HEK293 (cell line): ENCODE data around the gene DTWD2.

ENCODE experiments used
- CTCF ChIA-PET: fragments of 350-600 bp; formaldehyde crosslinking; extraction: SDS; loops from one replicate; lab custom pipeline; 2021; ENCODE audit warnings: antibody characterized with exemption; lab: Yijun Ruan, JAX
- POLR2A ChIA-PET: fragments of 300-600 bp; formaldehyde crosslinking; extraction: SDS; loops from one replicate; lab custom pipeline; 2020; ENCODE audit warnings: antibody characterized with exemption, inconsistent platforms; lab: Yijun Ruan, JAX
- H3K27ac ChIP-seq: fragments of 200-500 bp; sonication (Bioruptor generic); 2 replicates; pipeline ENCODE4 v1.5.1; 2014; ENCODE audit warnings: low read depth, low read length, control low read depth, inconsistent platforms; ENCODE audit errors: extremely low read depth
- H3K36me3 ChIP-seq, 2 experiments: fragments of 200-500 bp in 1 of 2; sonication (Bioruptor generic) in 1 of 2; 1 replicate in 1 of 2; 2 replicates in 1 of 2; pipeline ENCODE4 v1.5.1; 2014 to 2017; ENCODE audit warnings: inconsistent platforms in 2 of 2, low read length in 2 of 2; ENCODE audit not compliant: control insufficient read depth in 2 of 2, insufficient read depth in 1 of 2
- H3K4me1 ChIP-seq: fragments of 200-500 bp; sonication (Bioruptor generic); 2 replicates; pipeline ENCODE4 v1.5.1; 2014; ENCODE audit warnings: mild to moderate bottlenecking, low read length, inconsistent platforms; ENCODE audit not compliant: control insufficient read depth, insufficient read depth
- H3K4me3 ChIP-seq: 2 replicates; pipeline ENCODE4 v1.5.1; 2011; ENCODE audit warnings: low read depth, mild to moderate bottlenecking, control low read depth, low read length, moderate library complexity
- H3K9me3 ChIP-seq: fragments of 200-500 bp; sonication (Bioruptor generic); 2 replicates; pipeline ENCODE4 v1.5.1; 2014; ENCODE audit warnings: low read depth, low read length, inconsistent platforms; ENCODE audit not compliant: control insufficient read depth, insufficient read depth
- GLI4 ChIP-seq: fragments of 450-650 bp; formaldehyde crosslinking; IDR thresholded peaks from 2 replicates; pipeline ENCODE4 v1.5.1; 2016; ENCODE audit warnings: missing biosample characterization, missing genetic modification characterization
- KLF1 ChIP-seq: fragments of 450-650 bp; formaldehyde crosslinking; IDR thresholded peaks from 2 replicates; pipeline ENCODE4 v1.5.1; 2016; ENCODE audit warnings: missing biosample characterization, missing genetic modification characterization
- KLF16 ChIP-seq: fragments of 450-650 bp; formaldehyde crosslinking; IDR thresholded peaks from 2 replicates; pipeline ENCODE4 v1.5.1; 2017; ENCODE audit warnings: missing biosample characterization, missing genetic modification characterization
- MEIS1 ChIP-seq: sonication (generic); formaldehyde crosslinking; IDR thresholded peaks from 2 replicates; pipeline ENCODE4 v1.8.1; 2022; ENCODE audit warnings: missing genetic modification reagents, mild to moderate bottlenecking, borderline replicate concordance
- TRIM28 ChIP-seq: IDR thresholded peaks from 2 replicates; pipeline ENCODE4 v1.6.1; 2011; ENCODE audit warnings: low read length, control low read depth, borderline replicate concordance
- YY1 ChIP-seq: fragments of 450-650 bp; formaldehyde crosslinking; IDR thresholded peaks from 2 replicates; pipeline ENCODE4 v1.5.1; 2018; ENCODE audit warnings: missing biosample characterization, missing genetic modification characterization
- YY2 ChIP-seq: fragments of 450-650 bp; formaldehyde crosslinking; IDR thresholded peaks from 2 replicates; pipeline ENCODE4 v1.5.1; 2016; ENCODE audit warnings: missing biosample characterization, missing genetic modification characterization
- ZBTB7A ChIP-seq: fragments of 450-650 bp; formaldehyde crosslinking; IDR thresholded peaks from 2 replicates; pipeline ENCODE4 v1.5.1; 2016; ENCODE audit warnings: low read depth, missing biosample characterization, missing genetic modification characterization
- ZBTB8A ChIP-seq: fragments of 450-650 bp; formaldehyde crosslinking; IDR thresholded peaks from 2 replicates; pipeline ENCODE4 v1.5.1; 2016; ENCODE audit warnings: missing biosample characterization, missing genetic modification characterization
- ZFP41 ChIP-seq: fragments of 450-650 bp; formaldehyde crosslinking; IDR thresholded peaks from 2 replicates; pipeline ENCODE4 v1.5.1; 2016; ENCODE audit warnings: missing biosample characterization, missing genetic modification characterization, borderline replicate concordance
- ZNF132 ChIP-seq: fragments of 450-650 bp; formaldehyde crosslinking; IDR thresholded peaks from 2 replicates; pipeline ENCODE4 v1.5.1; 2017; ENCODE audit warnings: missing biosample characterization, missing genetic modification characterization, borderline replicate concordance
- ZNF248 ChIP-seq: fragments of 450-650 bp; formaldehyde crosslinking; IDR thresholded peaks from 2 replicates; pipeline ENCODE4 v1.5.1; 2017; ENCODE audit warnings: missing biosample characterization, missing genetic modification characterization
- ZNF266 ChIP-seq: fragments of 450-650 bp; formaldehyde crosslinking; IDR thresholded peaks from 2 replicates; pipeline ENCODE4 v1.5.1; 2016; ENCODE audit warnings: missing biosample characterization, missing genetic modification characterization, low read depth
- ZNF404 ChIP-seq: fragments of 450-650 bp; formaldehyde crosslinking; IDR thresholded peaks from 2 replicates; pipeline ENCODE4 v1.5.1; 2017; ENCODE audit warnings: missing biosample characterization, missing genetic modification characterization
- ZNF624 ChIP-seq: fragments of 450-650 bp; formaldehyde crosslinking; IDR thresholded peaks from 2 replicates; pipeline ENCODE4 v1.5.1; 2017; ENCODE audit warnings: missing biosample characterization, missing genetic modification characterization
- ZNF629 ChIP-seq: fragments of 450-650 bp; formaldehyde crosslinking; IDR thresholded peaks from 2 replicates; pipeline ENCODE4 v1.5.1; 2017; ENCODE audit warnings: missing biosample characterization, missing genetic modification characterization
- ZNF654 ChIP-seq: fragments of 450-650 bp; formaldehyde crosslinking; IDR thresholded peaks from 2 replicates; pipeline ENCODE4 v1.5.1; 2016; ENCODE audit warnings: low read depth, missing biosample characterization, missing genetic modification characterization
- ZNF837 ChIP-seq: fragments of 450-650 bp; formaldehyde crosslinking; IDR thresholded peaks from 2 replicates; pipeline ENCODE4 v1.5.1; 2016; ENCODE audit warnings: missing biosample characterization, missing genetic modification characterization
- ZSCAN16 ChIP-seq: fragments of 450-650 bp; formaldehyde crosslinking; IDR thresholded peaks from 2 replicates; pipeline ENCODE4 v1.5.1; 2016; ENCODE audit warnings: missing biosample characterization, missing genetic modification characterization
- TF ChIP-seq, protein P1 (sequence below): fragments of 450-650 bp; formaldehyde crosslinking; IDR thresholded peaks from 2 replicates; pipeline ENCODE4 v1.5.1; 2016; ENCODE audit warnings: missing biosample characterization, missing genetic modification characterization
- TF ChIP-seq, protein P2 (sequence below): fragments of 450-650 bp; formaldehyde crosslinking; IDR thresholded peaks from 2 replicates; pipeline ENCODE4 v1.5.1; 2016; ENCODE audit warnings: missing biosample characterization, missing genetic modification characterization
- TF ChIP-seq, protein P3 (sequence below): fragments of 450-650 bp; formaldehyde crosslinking; IDR thresholded peaks from 2 replicates; pipeline ENCODE4; 2016; ENCODE audit warnings: missing biosample characterization, missing genetic modification characterization

Gene DTWD2

GRCh38 chr5:118806571-118806970, 181.8 kb downstream of the DTWD2 start (continued):
- TF ChIP-seq, protein P1, sequence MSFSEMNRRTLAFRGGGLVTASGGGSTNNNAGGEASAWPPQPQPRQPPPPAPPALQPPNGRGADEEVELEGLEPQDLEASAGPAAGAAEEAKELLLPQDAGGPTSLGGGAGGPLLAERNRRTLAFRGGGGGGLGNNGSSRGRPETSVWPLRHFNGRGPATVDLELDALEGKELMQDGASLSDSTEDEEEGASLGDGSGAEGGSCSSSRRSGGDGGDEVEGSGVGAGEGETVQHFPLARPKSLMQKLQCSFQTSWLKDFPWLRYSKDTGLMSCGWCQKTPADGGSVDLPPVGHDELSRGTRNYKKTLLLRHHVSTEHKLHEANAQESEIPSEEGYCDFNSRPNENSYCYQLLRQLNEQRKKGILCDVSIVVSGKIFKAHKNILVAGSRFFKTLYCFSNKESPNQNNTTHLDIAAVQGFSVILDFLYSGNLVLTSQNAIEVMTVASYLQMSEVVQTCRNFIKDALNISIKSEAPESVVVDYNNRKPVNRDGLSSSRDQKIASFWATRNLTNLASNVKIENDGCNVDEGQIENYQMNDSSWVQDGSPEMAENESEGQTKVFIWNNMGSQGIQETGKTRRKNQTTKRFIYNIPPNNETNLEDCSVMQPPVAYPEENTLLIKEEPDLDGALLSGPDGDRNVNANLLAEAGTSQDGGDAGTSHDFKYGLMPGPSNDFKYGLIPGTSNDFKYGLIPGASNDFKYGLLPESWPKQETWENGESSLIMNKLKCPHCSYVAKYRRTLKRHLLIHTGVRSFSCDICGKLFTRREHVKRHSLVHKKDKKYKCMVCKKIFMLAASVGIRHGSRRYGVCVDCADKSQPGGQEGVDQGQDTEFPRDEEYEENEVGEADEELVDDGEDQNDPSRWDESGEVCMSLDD (tag by site-specific recombination) = no peak
- no peak for TF ChIP-seq ZNF404 (tag by site-specific recombination)
- TF ChIP-seq YY1 (tag by site-specific recombination) = no peak
- TF ChIP-seq TRIM28 = no peak

DNA sequence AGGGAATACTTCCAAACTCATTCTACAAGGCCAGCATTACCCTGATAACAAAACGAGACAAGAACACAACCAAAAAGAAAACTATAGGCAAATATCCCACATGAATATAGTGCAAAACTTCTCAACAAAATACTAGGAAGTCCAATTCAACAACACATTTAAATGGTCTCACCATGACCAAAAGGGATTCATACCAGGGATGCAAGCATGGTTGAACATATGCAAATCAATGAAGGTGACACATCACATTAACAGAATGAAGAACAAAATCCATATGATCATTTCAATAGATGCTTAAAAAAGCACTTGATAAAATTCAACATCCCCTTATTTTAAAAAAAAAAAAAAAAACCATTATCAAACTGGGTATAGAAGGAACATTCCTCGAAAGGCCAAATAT, 186.0 kb downstream of the DTWD2 start:
- ChIA-PET POLR2A (no interaction called here), CTCF (interaction anchor here (0.7 to 2.5 kb wide), 3 partner anchors 10 to 880 kb away, joined by 3 to 10 read pairs (median 4); no protein-coding TSS in a partner anchor)
- no peaks in the 10 kb centered on the region for H3K4me1 ChIP-seq

GRCh38 chr5:118796081-118796480, 192.3 kb downstream of the DTWD2 start:
- Histone ChIP-seq H3K27ac (no peak overlapping the region), H3K4me1 (no peaks in the 10 kb centered on the region), H3K36me3 (no peaks in the 10 kb centered on the region), H3K9me3 (no peaks in the 10 kb centered on the region), H3K4me3 (no peak overlapping the region)
- CTCF ChIA-PET = interaction anchor here (0.5 to 1.4 kb wide), 3 partner anchors 36 to 160 kb away, joined by 4 to 5 read pairs (median 5); no protein-coding TSS in a partner anchor
- TF ChIP-seq YY1 (tag by site-specific recombination) (no peak), ZNF266 (tag by site-specific recombination) (no peak)
- POLR2A ChIA-PET = no interaction called here

More for the DNA sequence above, 186.0 kb downstream of the DTWD2 start:
- no peak overlapping the region for H3K27ac ChIP-seq
- H3K36me3 ChIP-seq = no peaks in the 10 kb centered on the region
- no peak overlapping the region for H3K4me3 ChIP-seq
- TF ChIP-seq ZNF654 (no peak), ZBTB8A (no peak), KLF1 (tag by site-specific recombination) (no peak), ZFP41 (no peak)
- TF ChIP-seq, protein P2, sequence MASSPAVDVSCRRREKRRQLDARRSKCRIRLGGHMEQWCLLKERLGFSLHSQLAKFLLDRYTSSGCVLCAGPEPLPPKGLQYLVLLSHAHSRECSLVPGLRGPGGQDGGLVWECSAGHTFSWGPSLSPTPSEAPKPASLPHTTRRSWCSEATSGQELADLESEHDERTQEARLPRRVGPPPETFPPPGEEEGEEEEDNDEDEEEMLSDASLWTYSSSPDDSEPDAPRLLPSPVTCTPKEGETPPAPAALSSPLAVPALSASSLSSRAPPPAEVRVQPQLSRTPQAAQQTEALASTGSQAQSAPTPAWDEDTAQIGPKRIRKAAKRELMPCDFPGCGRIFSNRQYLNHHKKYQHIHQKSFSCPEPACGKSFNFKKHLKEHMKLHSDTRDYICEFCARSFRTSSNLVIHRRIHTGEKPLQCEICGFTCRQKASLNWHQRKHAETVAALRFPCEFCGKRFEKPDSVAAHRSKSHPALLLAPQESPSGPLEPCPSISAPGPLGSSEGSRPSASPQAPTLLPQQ (tag by site-specific recombination) = no peak
- TF ChIP-seq, all 188 proteins: peak for 0
- no peaks in the 10 kb centered on the region for H3K9me3 ChIP-seq

DNA sequence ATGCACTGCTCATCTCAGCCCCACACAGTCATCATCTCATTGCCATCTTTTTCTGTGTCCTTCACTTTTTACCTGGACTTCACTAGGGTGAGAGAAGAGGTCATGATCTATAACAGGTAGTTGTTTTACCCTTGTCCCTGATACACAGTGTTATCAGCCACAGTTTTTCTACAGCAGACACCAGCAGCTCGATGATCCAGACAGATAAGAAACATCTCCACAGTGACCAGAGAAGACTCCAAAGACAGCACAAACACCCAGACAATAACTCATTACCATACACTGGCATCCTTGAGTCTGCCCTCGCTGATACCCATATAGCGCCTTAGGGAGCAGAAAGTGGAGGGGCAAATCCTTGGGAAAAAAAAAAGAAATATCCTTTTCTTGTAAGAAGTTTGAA, 194.1 kb downstream of the DTWD2 start:
- TF ChIP-seq ZNF248 (tag by site-specific recombination) (no peak), ZNF837 (tag by site-specific recombination) (no peak), ZNF624 (no peak), YY2 (tag by site-specific recombination) (no peak), ZBTB7A (tag by site-specific recombination) (no peak), GLI4 (tag by site-specific recombination) (no peak), MEIS1 (CRISPR knock-in tag) (no peak), ZNF629 (tag by site-specific recombination) (no peak), ZNF132 (tag by site-specific recombination) (no peak), KLF16 (no peak), ZSCAN16 (tag by site-specific recombination) (no peak)
- TF ChIP-seq, protein P3, sequence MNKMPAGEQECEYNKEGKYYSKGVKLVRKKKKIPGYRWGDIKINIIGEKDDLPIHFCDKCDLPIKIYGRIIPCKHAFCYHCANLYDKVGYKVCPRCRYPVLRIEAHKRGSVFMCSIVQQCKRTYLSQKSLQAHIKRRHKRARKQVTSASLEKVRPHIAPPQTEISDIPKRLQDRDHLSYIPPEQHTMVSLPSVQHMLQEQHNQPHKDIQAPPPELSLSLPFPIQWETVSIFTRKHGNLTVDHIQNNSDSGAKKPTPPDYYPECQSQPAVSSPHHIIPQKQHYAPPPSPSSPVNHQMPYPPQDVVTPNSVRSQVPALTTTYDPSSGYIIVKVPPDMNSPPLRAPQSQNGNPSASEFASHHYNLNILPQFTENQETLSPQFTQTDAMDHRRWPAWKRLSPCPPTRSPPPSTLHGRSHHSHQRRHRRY = no peak
- TF ChIP-seq, all 188 proteins: peak for 0
- no peaks in the 10 kb centered on the region for H3K36me3 ChIP-seq
- H3K4me1 ChIP-seq = no peaks in the 10 kb centered on the region
- ChIA-PET POLR2A (no interaction called here), CTCF (interaction anchor here (0.6 kb wide), 1 partner anchor 162 kb away, joined by 3 read pairs; no protein-coding TSS in a partner anchor)
- H3K4me3 ChIP-seq = no peak overlapping the region
- H3K27ac ChIP-seq = no peak overlapping the region
- no peaks in the 10 kb centered on the region for H3K9me3 ChIP-seq
